Vagina (tissue), 2 donors: ENCODE results near the gene SCGB2B2. TPM values are rescaled to one million over a fixed set of nuclear protein-coding genes. Genes with fewer than 3 reads are reported as not detected.

ENCODE experiments used
- DNase-seq, 2 donors: peaks; one replicate each; pipeline ENCODE4 v3.0.0-alpha.2; 2017; ENCODE audit errors: extremely low spot score in 2 of 2
- H3K27ac ChIP-seq: fragments of 200-600 bp; sonication (generic); one replicate; pipeline ENCODE4 v1.5.1; 2019
- H3K27me3 ChIP-seq: fragments of 200-600 bp; sonication (generic); one replicate; pipeline ENCODE4 v1.5.1; 2019
- H3K36me3 ChIP-seq, 2 donors: fragments of 200-600 bp; sonication (generic); one replicate each; pipeline ENCODE4 v1.5.1; 2017 to 2019
- H3K4me1 ChIP-seq: fragments of 200-600 bp; sonication (generic); one replicate; pipeline ENCODE4 v1.5.1; 2019
- H3K4me3 ChIP-seq, 2 donors: fragments of 200-600 bp; sonication (generic); 1 replicate in 1 of 2; 2 replicates in 1 of 2; pipeline ENCODE4 v1.5.1; 2016 to 2019
- H3K9me3 ChIP-seq: fragments of 200-600 bp; sonication (generic); one replicate; pipeline ENCODE4 v1.5.1; 2019
- CTCF ChIP-seq, 3 experiments: fragments of 450-650 bp in 2 of 3; fragments of 200-600 bp in 1 of 3; sonication (generic) in 1 of 3; IDR thresholded peaks; one replicate each; pipeline ENCODE4 v1.5.1; 2017 to 2019; ENCODE audit warnings: antibody characterized with exemption in 3 of 3, mild to moderate bottlenecking in 2 of 3, moderate library complexity in 2 of 3
- POLR2A ChIP-seq, 2 donors: fragments of 450-650 bp; IDR thresholded peaks; one replicate each; pipeline ENCODE4 v1.6.1; 2017; ENCODE audit warnings: antibody characterized with exemption in 2 of 2, mild to moderate bottlenecking in 2 of 2, moderate library complexity in 2 of 2
- POLR2AphosphoS5 ChIP-seq, 2 donors: sonication (generic); formaldehyde crosslinking; IDR thresholded peaks; one replicate each; pipeline ENCODE4 v1.9.0; 2017; ENCODE audit warnings: antibody characterized with exemption in 2 of 2, mild to moderate bottlenecking in 2 of 2, low read depth in 1 of 2; ENCODE audit not compliant: insufficient read depth in 1 of 2
- intact Hi-C: fragments of 100-400 bp; cut with DNase I; formaldehyde crosslinking; loops from one replicate; pipeline ENCODE4 v1.15.1; 2023
- total RNA-seq: library from RNA; depleted of rRNA; stranded (reverse); fragments of >200 nt; gene quantifications from one replicate; pipeline ENCODE4 v1.2.3, GENCODE V29; 2016

The SCGB2B2 gene
- 0.49 TPM for total RNA-seq

- DNase-seq = no peak
- TF ChIP-seq POLR2A (IDR thresholded peaks at IDR 0.05) (no peak), CTCF (IDR thresholded peaks at IDR 0.05) (peak in 1 of 3 experiments; percentile 18)
- Histone ChIP-seq H3K4me1 (peaks cover 29% of the 10 kb centered on the region), H3K27me3 (no peaks in the 10 kb centered on the region), H3K27ac (peak within 1 kb of the TSS; percentile 93), H3K4me3 (peak within 1 kb of the TSS; percentile 75 to 85), H3K36me3 (peaks cover 8 to 32% of the 10 kb centered on the region in 2 donors), H3K9me3 (no peaks in the 10 kb centered on the region)
- intact Hi-C loops = loop anchor here (10.0 kb wide), 1 partner anchor 1468 kb away; the partner anchor contains the start of gene CAPNS1
Measured at GRCh38 chr19:34676697-34677385, at the start of gene SCGB2B2. TSS of gene SCGB2B2 (minus strand) at chr19:34677159. CDS start at chr19:34594563, 82,596 bp downstream.

GRCh38 chr19:34725400-34725799, 48.4 kb upstream of the SCGB2B2 start:
- Histone ChIP-seq H3K9me3 (no peaks in the 10 kb centered on the region), H3K4me3 (no peak overlapping the region), H3K27me3 (no peaks in the 10 kb centered on the region), H3K27ac (no peak overlapping the region), H3K4me1 (no peaks in the 10 kb centered on the region), H3K36me3 (no peaks in the 10 kb centered on the region)
- intact Hi-C loops = no loop called here
- DNase-seq = no peak
- no peak for TF ChIP-seq POLR2A (IDR thresholded peaks at IDR 0.05)
- no peak for TF ChIP-seq CTCF (IDR thresholded peaks at IDR 0.05)
- TF ChIP-seq POLR2AphosphoS5 (IDR thresholded peaks at IDR 0.05; ENCODE audit: insufficient read depth in 1 of 2, low read depth in 1 of 2) = no peak

- no peaks in the 10 kb centered on the region for H3K4me1 ChIP-seq
- H3K27ac ChIP-seq = no peak overlapping the region
- no peak for DNase-seq
- no peaks in the 10 kb centered on the region for H3K36me3 ChIP-seq
- no peak overlapping the region for H3K4me3 ChIP-seq
- no peaks in the 10 kb centered on the region for H3K27me3 ChIP-seq
- no peak for TF ChIP-seq POLR2AphosphoS5 (IDR thresholded peaks at IDR 0.05; ENCODE audit: insufficient read depth in 1 of 2, low read depth in 1 of 2)
- intact Hi-C loops = loop anchor here (5.0 kb wide), 1 partner anchor 690 kb away; no protein-coding TSS in a partner anchor
- no peaks in the 10 kb centered on the region for H3K9me3 ChIP-seq
Measured at GRCh38 chr19:34722353-34722752, 45.4 kb upstream of the SCGB2B2 start.

- TF ChIP-seq POLR2A (IDR thresholded peaks at IDR 0.05) (no peak), CTCF (IDR thresholded peaks at IDR 0.05) (no peak), POLR2AphosphoS5 (IDR thresholded peaks at IDR 0.05; ENCODE audit: insufficient read depth in 1 of 2, low read depth in 1 of 2) (no peak)
- no peaks in the 10 kb centered on the region for H3K9me3 ChIP-seq
- no peak overlapping the region for H3K4me3 ChIP-seq
- no peaks in the 10 kb centered on the region for H3K4me1 ChIP-seq
- no peaks in the 10 kb centered on the region for H3K27me3 ChIP-seq
- H3K27ac ChIP-seq = no peak overlapping the region
- no peaks in the 10 kb centered on the region for H3K36me3 ChIP-seq
- no peak for DNase-seq
- intact Hi-C loops = loop anchor here (10.0 kb wide), 1 partner anchor 571 kb away; no protein-coding TSS in a partner anchor
Measured at GRCh38 chr19:34715357-34715756, 38.4 kb upstream of the SCGB2B2 start.

GRCh38 chr19:34713262-34713637, 36.3 kb upstream of the SCGB2B2 start:
- H3K36me3 ChIP-seq = no peaks in the 10 kb centered on the region
- H3K27me3 ChIP-seq = no peaks in the 10 kb centered on the region
- no peak for TF ChIP-seq POLR2A (IDR thresholded peaks at IDR 0.05)
- no peaks in the 10 kb centered on the region for H3K4me1 ChIP-seq
- DNase-seq = no peak
- H3K4me3 ChIP-seq = no peak overlapping the region
- intact Hi-C loops = loop anchor here (10.0 kb wide), 1 partner anchor 568 kb away; no protein-coding TSS in a partner anchor
- H3K27ac ChIP-seq = no peak overlapping the region
- H3K9me3 ChIP-seq = no peaks in the 10 kb centered on the region
